ENCODE data around the gene FNIP1.

FNIP1 gene

GRCh38 chr5:131756942-131757341 is 39.9 kb downstream of the FNIP1 start:
- Histone ChIP-seq H3K4me2 (ENCODE audit: insufficient read depth, low read length) (no peak overlapping the region), H3K9ac (ENCODE audit: low read depth, low read length) (no peak overlapping the region), H3K79me2 (ENCODE audit: insufficient read depth, low read length) (peaks cover 100% of the 10 kb centered on the region), H2AFZ (ENCODE audit: low read depth, low read length) (no peak overlapping the region), H4K20me1 (ENCODE audit: insufficient read depth, low read length) (peaks cover 64% of the 10 kb centered on the region), H3K4me1 (ENCODE audit: insufficient read depth, low read length) (peaks cover 25% of the 10 kb centered on the region), H3K27ac (ENCODE audit: low read length) (peak overlapping the region; percentile 12; the same call in 1 of the 2 replicates), H3K36me3 (ENCODE audit: insufficient read depth, low read length) (no peaks in the 10 kb centered on the region), H3K9me3 (ENCODE audit: insufficient read depth, low read length, severe bottlenecking) (no peaks in the 10 kb centered on the region), H3K4me3 (ENCODE audit: low read depth in 1 of 2, low read length in 2 of 2) (no peak overlapping the region), H3K27me3 (ENCODE audit: insufficient read depth, low read length, poor library complexity) (no peaks in the 10 kb centered on the region)
- no peak for TF ChIP-seq EZH2 (IDR thresholded peaks at IDR 0.05; ENCODE audit: borderline replicate concordance, low read depth, low read length, severe bottlenecking)
- no peak for TF ChIP-seq CTCF (IDR thresholded peaks at IDR 0.05; ENCODE audit: borderline replicate concordance, extremely low read depth, low read length, poor library complexity, severe bottlenecking)
- ATAC-seq (ENCODE audit: insufficient read depth, low read depth): peak; percentile 90
- DNase-seq: no peak

DNA sequence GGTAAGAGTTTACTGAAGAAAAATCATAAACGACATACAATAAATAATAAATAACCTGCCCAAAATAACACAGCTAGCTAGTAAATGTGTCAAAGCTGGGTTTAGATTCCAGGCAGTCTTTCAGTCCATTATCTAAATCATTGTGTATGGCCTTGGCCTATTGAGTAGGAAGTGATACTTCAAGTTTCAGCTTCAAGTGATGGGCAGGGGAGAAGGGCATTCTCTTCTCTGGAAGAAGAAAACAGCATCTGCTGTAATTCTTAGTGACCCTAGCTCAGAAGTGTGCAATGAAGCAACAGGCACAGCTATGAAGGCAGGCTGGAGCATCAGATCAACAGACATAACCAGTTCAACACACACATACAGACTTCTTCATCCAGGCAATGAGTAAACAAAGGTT is 42.5 kb downstream of the FNIP1 start:
- H3K27ac ChIP-seq (ENCODE audit: low read length): no peak overlapping the region
- TF ChIP-seq CTCF (IDR thresholded peaks at IDR 0.05; ENCODE audit: borderline replicate concordance, extremely low read depth, low read length, poor library complexity, severe bottlenecking): no peak
- TF ChIP-seq EZH2 (IDR thresholded peaks at IDR 0.05; ENCODE audit: borderline replicate concordance, low read depth, low read length, severe bottlenecking): no peak

DNA sequence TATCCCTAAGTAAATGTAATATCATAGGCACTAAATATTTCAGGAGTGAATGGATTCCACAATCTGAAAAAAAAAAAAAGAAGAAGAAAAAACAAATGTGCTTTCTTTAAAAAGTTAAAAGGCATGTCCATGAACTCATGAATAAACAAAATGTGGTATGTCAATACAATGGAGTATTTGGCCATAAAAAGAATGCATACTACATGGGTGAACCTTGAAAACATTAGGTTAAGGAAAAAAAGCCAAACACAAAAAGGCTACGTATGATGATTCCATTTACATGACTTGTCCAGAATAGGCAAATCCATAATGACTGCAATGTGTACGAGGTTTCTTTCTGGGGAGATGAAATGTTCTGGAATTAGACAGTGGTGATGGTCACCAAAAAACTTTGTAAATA is 45.3 kb downstream of the FNIP1 start:
- Histone ChIP-seq H3K4me3 (ENCODE audit: low read depth in 1 of 2, low read length in 2 of 2) (no peak overlapping the region), H3K4me1 (ENCODE audit: insufficient read depth, low read length) (peaks cover 17% of the 10 kb centered on the region), H3K36me3 (ENCODE audit: insufficient read depth, low read length) (peaks cover 2% of the 10 kb centered on the region; the same call in 1 of the 2 replicates), H3K4me2 (ENCODE audit: insufficient read depth, low read length) (no peak overlapping the region), H3K9ac (ENCODE audit: low read depth, low read length) (no peak overlapping the region), H3K27ac (ENCODE audit: low read length) (no peak overlapping the region), H2AFZ (ENCODE audit: low read depth, low read length) (no peak overlapping the region), H3K9me3 (ENCODE audit: insufficient read depth, low read length, severe bottlenecking) (no peaks in the 10 kb centered on the region), H4K20me1 (ENCODE audit: insufficient read depth, low read length) (peaks cover 39% of the 10 kb centered on the region), H3K27me3 (ENCODE audit: insufficient read depth, low read length, poor library complexity) (no peaks in the 10 kb centered on the region), H3K79me2 (ENCODE audit: insufficient read depth, low read length) (peaks cover 98% of the 10 kb centered on the region)
- DNase-seq (no peak), ATAC-seq (ENCODE audit: insufficient read depth, low read depth) (no peak)
- TF ChIP-seq EZH2 (IDR thresholded peaks at IDR 0.05; ENCODE audit: borderline replicate concordance, low read depth, low read length, severe bottlenecking) (no peak), CTCF (IDR thresholded peaks at IDR 0.05; ENCODE audit: borderline replicate concordance, extremely low read depth, low read length, poor library complexity, severe bottlenecking) (no peak)

More for the DNA sequence above, 42.5 kb downstream of the FNIP1 start:
- peaks cover 25% of the 10 kb centered on the region for H3K4me1 ChIP-seq (ENCODE audit: insufficient read depth, low read length)
- no peak overlapping the region for H2AFZ ChIP-seq (ENCODE audit: low read depth, low read length)
- H3K27me3 ChIP-seq (ENCODE audit: insufficient read depth, low read length, poor library complexity): no peaks in the 10 kb centered on the region
- no peaks in the 10 kb centered on the region for H3K36me3 ChIP-seq (ENCODE audit: insufficient read depth, low read length)
- ATAC-seq (ENCODE audit: insufficient read depth, low read depth) (no peak), DNase-seq (no peak)
- peaks cover 52% of the 10 kb centered on the region for H4K20me1 ChIP-seq (ENCODE audit: insufficient read depth, low read length)
- no peak overlapping the region for H3K4me2 ChIP-seq (ENCODE audit: insufficient read depth, low read length)
- H3K4me3 ChIP-seq (ENCODE audit: low read depth in 1 of 2, low read length in 2 of 2): no peak overlapping the region
- no peaks in the 10 kb centered on the region for H3K9me3 ChIP-seq (ENCODE audit: insufficient read depth, low read length, severe bottlenecking)
- H3K79me2 ChIP-seq (ENCODE audit: insufficient read depth, low read length): peaks cover 100% of the 10 kb centered on the region
- H3K9ac ChIP-seq (ENCODE audit: low read depth, low read length): no peak overlapping the region

Measured in DND-41 (cell line).